ENCODE measurements around the gene CACFD1.

The CACFD1 gene

DNA sequence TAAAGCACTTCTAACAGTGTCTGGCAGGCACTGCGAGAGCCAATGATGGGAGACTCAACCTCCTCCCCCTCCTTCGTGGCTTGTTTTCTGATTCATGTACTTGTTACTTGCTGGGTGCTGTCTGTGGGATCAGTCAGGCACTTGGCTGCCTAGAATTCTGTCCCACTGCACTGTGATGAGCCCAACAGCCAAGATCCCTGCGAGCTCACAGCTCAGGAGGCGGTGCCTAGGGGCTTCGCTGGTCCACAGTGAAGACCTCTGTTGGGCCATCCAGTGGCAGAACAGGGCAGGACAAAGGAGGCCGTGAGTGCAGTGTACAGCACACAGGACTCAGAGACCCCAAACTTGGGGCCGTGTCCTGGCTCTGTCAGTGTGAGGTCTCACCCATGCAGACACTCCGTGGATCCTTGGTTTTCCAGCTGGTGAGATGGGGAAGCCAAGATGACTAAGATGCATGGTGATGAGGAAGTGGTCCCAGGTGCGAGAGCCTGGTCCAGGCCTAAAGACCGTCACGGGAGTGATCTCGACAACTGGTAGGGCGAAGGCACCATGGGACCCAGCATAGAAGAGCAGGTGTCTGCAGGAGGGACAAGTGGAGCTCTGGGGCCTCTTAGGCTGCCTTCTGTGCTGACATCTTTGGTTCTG lies 45.5 kb downstream of the CACFD1 start:
- CTCF ChIA-PET, result interaction anchor here (0.9 kb wide), 1 partner anchor 13 kb away, joined by 3 read pairs; no protein-coding TSS in a partner anchor
- no peak for TF ChIP-seq CTCF (IDR thresholded peaks at IDR 0.05; ENCODE audit: insufficient read depth, low read length, missing control alignments)
- H3K4me3 ChIP-seq (ENCODE audit: low read depth, low read length), result no peak overlapping the region
- no peak for DNase-seq (ENCODE audit: low read depth, low spot score)
- POLR2A ChIA-PET, result no interaction called here

DNA sequence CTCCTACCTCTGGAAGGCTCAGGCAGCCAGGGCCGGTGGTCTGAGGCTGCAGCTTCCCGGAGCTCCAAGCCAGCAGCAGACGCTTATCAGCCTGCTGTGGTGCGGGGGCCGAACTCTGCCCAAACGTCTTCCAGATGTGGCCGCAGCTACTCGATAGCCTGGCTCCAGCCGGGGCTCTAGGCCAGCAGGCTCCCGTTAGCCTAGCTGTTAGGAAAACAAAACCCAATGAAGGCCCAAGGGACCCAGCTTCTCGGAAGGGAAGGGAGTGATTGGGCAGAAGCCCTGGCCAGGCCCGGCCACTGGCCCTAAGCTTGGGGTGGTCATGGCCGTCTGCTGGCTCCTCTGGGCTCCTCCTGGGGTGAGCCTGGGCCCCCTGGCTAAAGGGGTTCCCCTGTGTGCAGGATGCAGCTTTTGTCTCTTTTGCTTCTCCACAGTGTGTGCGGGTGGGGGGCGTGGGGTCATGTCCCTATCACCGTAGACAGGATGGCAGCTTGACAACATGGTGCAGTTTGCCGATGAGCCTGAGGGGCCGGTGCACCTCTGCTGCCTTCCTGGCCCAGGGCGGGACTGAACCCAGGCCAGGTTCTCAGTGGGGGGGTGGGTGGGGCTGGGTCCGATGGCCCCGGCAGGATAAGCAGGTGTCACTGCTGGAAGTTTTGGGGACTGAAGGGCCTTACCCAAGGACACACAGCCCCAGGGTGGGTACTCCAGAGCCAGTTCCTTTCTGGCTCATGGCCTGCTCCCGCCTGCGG lies 46.3 kb downstream of the CACFD1 start:
- no peak for DNase-seq (ENCODE audit: low read depth, low spot score)
- no peak overlapping the region for H3K4me3 ChIP-seq (ENCODE audit: low read depth, low read length)
- POLR2A ChIA-PET, result no interaction called here
- TF ChIP-seq CTCF (IDR thresholded peaks at IDR 0.05; ENCODE audit: insufficient read depth, low read length, missing control alignments), result no peak
- CTCF ChIA-PET, result interaction anchor here (0.9 kb wide), 1 partner anchor 12 kb away, joined by 3 read pairs; no protein-coding TSS in a partner anchor

DNA sequence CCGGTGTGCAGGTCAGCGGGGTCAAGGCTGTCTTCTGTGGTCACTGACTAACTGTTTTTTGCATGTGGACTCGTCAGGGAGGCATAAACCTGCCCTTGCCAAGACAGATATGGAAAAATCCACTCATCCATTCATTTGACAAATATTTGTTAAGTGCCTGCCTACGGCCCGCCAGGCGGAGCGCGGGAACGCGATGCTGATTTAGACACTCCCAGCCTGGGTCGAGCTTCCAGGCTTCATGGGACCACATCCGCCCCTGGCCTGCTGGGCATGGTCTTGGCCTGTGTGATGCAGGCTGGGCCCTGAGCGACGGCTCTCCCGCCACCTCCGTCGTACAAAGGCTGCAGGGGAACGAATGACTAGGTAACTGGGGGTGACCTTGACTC lies 46.9 kb downstream of the CACFD1 start:
- DNase-seq (ENCODE audit: low read depth, low spot score), result no peak
- POLR2A ChIA-PET, result no interaction called here
- CTCF ChIA-PET, result no interaction called here
- TF ChIP-seq CTCF (IDR thresholded peaks at IDR 0.05; ENCODE audit: insufficient read depth, low read length, missing control alignments), result no peak
- no peak overlapping the region for H3K4me3 ChIP-seq (ENCODE audit: low read depth, low read length)

DNA sequence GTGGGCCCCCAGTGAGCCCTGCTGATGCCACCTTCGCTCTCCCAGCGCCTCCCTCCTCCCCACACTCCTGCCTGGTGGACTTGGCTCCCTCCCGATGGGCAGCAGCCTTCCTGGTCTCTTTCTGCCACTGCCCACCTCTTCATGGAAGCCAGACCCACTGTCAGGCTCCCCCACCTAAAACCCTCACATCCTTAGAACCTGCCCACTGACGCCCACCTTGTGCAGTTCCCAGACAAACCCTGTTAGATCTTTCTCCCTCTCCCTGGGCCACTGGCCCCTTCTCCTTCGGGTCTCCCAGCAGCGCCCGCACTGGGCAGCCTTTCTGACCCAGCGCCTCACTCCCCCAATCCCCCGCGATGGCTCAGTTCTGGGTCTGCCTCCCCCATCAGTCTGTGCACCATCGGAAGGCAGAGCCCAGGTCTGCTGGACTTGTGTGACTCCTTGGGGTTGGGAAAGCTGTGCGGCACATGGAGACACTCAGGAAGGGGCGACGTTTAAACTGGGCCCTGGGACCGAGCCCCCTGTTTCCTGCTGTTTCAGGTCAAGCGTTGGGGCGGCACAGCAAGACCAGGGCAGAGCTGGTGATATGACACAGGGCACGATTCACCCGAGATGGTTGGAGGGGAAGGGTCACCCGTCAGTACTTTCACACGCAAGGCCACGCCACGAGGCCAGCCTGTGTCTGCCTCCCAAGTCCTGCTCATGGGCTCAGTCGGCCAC lies 47.6 kb downstream of the CACFD1 start:
- H3K4me3 ChIP-seq (ENCODE audit: low read depth, low read length), result no peak overlapping the region
- TF ChIP-seq CTCF (IDR thresholded peaks at IDR 0.05; ENCODE audit: insufficient read depth, low read length, missing control alignments), result no peak
- POLR2A ChIA-PET, result no interaction called here
- CTCF ChIA-PET, result no interaction called here
- DNase-seq (ENCODE audit: low read depth, low spot score), result no peak

- DNase-seq (ENCODE audit: low read depth, low spot score), result no peak
- POLR2A ChIA-PET, result no interaction called here
- TF ChIP-seq CTCF (IDR thresholded peaks at IDR 0.05; ENCODE audit: insufficient read depth, low read length, missing control alignments), result no peak
- H3K4me3 ChIP-seq (ENCODE audit: low read depth, low read length), result no peak overlapping the region
- CTCF ChIA-PET, result no interaction called here
These were observed 48.3 kb downstream of the CACFD1 start for GRCh38 chr9:133508046-133508445.
